Right renal cortex interstitium (tissue), 3 donors: ENCODE measurements around the gene RTBDN. TPM values are rescaled to one million over a fixed set of nuclear protein-coding genes. Genes with fewer than 3 reads are reported as not detected.

Experiments used
- DNase-seq, 3 donors: peaks; one replicate each; pipeline ENCODE4 v3.0.0-alpha.2; 2013; ENCODE audit warnings: low read depth in 3 of 3, low spot score in 2 of 3
- polyA plus RNA-seq, 3 donors: library from polyadenylated mRNA; unstranded; fragments of 120-200 nt; gene quantifications; one replicate each; pipeline ENCODE4 v1.2.1, GENCODE V29; 2013; ENCODE audit not compliant: insufficient read length in 3 of 3

The RTBDN gene
- polyA plus RNA-seq, 3 donors, result not detected

DNA sequence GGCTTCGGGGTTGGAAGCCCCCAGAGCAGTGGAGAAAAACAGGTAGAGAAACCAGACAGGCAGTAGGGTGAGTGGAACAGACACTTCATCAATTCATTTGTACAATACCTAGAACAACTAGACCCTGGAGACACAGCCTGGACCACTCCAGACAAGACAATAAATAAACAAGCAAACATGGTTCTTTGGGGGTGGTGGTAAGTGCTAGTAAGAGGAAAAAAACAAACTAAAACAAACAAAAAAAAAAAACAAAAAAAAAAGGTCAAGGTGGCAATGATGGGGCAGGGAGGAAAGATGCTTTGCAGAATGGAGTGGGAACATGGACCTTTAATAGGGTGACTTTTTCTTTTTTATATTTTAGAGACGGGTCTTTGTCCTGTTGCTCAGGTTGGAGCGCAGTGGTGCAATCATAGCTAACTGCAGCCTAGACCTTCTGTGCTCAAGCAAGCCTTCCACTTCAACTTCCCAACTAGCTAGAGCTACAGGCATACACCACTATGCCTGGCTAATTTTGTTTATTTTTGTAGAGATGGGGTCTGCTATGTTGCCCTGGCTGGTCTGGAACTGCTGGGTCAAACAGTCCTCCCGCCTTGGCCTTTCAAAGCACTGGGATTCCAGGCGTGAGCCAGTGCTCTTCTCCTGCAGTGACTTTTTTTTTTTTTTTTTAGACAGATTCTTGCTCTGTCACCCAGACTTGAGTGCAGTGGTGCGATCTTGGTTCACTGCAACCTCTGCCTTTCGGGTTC lies 40.0 kb downstream of the RTBDN start:
- DNase-seq, result no peak

DNA sequence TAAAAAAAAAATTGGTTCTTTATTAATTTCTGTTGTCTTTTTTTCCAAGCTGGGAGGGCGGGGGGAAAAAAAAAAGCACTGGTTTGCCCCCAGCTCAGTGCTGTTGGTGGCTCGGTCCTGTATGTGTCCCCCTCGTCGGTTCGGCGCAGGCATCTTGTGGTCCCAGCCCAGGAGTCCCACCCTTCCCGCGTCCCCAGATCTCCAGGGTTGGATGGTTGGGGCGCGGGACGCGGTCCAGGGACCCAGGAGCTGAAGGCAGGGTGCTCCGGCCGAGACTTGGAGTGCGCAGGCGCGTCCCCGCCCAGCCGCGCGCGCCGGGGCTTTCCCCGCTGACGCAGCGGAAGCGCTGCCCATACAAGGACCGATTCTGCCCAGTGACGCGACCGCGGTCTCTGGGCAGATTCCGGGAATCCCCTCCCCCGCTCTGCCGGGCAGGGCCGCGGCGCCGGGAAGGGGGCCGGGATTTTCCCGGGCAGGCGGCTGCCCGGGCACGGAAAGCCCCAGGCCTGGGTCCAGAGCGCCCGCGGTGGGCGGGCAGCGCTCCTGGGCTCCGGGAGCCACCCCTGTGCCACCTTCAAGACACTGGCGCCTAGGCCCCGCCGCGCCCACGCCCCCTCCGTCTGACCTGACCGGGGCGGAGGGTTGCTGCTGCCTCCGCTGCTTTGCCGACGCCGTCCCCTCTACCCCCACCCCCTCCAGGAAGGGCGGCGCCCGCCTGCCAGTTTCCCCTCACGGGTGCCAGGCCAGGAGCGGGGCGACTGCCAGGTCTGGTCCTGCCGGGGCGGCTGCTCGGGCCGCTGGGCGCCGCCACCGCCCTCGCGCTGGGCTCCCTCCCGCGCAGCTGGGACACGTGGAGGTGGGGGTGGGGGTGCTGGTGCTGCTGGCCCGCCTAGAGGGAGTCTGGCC lies 40.8 kb downstream of the RTBDN start:
- peak in 1 of 3 donors; percentile 88 for DNase-seq

- DNase-seq, result no peak
Observed at GRCh38 chr19:12792853-12793289, 41.5 kb downstream of the RTBDN start.

- DNase-seq, result no peak
Observed at GRCh38 chr19:12792051-12792852, 42.1 kb downstream of the RTBDN start.

GRCh38 chr19:12791345-12792050 lies 42.9 kb downstream of the RTBDN start, which contains the start of gene JUNB:
Gene JUNB (plus strand): TSS chr19:12791486. CDS start chr19:12791772, 286 bp downstream.
- peak in 1 of 3 donors; percentile 85 for DNase-seq

DNA sequence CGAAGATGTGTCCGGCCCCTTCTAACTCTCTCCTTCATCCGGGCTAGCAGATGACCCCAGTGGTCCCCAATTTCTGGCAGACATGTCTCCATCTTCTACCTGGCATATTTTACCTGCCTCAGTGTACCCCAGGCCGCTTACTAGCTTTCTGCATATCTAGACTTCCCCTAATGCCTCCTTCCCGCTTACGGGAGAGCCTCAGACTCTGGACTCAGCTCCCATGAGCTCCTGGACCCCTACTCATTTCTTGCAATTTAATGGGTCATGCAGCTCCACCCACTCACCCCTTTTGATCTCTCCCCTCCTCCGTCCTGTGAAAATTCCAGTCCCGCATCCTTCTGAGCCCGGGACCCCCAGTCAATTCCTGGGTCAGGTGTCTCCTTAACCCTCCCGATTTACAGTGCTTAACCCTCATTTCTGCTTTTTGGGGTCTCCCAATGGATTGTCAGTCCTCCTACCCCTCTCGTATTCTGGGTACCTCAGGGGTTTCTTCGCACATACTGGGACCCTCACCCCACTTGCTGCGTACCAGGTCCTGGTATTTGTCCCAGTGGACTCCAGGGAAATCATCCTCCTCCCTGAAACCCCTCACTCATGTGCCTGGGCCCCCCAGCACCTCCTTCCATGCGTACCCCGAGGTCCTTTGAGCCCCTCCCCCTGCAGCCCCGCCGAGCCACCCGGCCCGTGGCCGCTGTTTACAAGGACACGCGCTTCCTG lies 43.6 kb downstream of the RTBDN start:
- DNase-seq, result no peak

GRCh38 chr19:12789904-12790619 lies 44.3 kb downstream of the RTBDN start:
- peak in 1 of 3 donors; percentile 84 for DNase-seq

DNA sequence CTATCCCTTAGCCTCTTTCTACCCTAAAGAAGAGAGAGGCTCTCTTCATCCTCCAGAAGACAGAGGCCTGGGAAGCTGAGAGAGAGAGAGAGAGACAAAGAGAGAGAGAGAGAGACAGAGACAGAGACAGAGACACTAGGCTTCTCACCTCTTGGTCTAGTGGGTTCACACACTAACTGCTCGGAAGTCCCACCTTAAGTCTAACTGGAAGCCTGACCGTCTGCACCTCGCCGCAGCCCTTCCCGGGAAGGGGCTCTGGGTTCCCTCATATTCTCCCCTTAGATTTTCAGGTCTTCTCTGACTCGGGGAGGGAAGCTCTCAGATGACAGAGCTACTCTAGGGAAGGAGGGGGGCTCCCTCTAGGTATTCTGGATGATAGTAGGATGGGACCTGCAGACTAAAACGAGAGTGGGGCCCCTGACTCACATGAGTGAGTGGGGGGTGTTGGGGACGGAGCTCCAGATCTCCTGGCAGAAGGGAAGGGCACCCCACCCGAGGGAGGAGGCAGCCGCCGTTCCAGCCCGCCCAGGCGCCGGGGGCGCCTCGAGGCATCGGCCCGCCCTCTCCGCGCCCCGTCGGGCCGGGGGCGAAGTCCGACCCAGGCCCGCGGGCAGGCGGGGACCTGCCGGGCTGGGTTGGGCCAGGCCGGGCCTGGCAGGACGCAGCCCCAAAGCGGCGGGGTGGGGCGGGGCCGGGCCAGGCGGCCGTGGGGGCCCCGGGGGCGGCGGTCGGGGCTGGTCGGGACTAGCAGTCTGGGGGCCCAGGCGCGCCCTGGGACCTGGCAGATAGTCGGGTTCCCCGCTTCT lies 45.1 kb downstream of the RTBDN start:
- DNase-seq, result no peak

- no peak for DNase-seq
Observed at GRCh38 chr19:12788682-12789097, 45.7 kb downstream of the RTBDN start.

DNA sequence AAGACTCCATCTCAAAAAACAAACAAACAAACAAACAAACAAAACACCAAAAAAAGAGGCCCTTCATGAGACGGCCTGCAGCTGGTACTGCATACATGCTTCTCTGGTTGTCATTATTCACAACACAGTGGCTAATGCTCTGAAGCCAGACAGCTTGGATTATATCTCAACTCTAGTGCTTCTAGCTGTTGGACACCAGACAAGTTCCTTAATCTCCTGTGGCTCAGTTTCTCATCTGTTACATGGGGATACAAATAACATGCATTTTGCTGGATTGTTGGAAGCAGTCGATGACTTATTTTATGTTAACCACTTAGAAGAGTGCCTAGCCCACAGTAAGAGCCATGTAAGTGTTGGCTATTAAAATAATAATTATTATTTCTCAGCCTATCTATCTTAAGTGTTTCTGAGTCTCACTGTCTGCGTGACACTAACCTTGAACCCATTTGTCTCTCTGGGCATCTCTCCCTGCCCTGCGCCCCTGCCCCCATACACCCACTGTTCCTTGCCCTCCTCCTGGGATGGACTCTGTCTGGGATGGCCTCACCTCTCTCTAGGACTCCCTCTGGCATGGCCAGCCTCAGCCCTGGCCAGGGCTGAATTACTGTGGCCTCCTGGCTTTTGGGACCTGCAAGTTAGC lies 46.2 kb downstream of the RTBDN start:
- DNase-seq, result no peak

GRCh38 chr19:12787458-12787857 lies 46.9 kb downstream of the RTBDN start:
- no peak for DNase-seq

GRCh38 chr19:12786952-12787351 lies 47.4 kb downstream of the RTBDN start:
- DNase-seq, result no peak

GRCh38 chr19:12786141-12786870 lies 48.1 kb downstream of the RTBDN start:
- no peak for DNase-seq

DNA sequence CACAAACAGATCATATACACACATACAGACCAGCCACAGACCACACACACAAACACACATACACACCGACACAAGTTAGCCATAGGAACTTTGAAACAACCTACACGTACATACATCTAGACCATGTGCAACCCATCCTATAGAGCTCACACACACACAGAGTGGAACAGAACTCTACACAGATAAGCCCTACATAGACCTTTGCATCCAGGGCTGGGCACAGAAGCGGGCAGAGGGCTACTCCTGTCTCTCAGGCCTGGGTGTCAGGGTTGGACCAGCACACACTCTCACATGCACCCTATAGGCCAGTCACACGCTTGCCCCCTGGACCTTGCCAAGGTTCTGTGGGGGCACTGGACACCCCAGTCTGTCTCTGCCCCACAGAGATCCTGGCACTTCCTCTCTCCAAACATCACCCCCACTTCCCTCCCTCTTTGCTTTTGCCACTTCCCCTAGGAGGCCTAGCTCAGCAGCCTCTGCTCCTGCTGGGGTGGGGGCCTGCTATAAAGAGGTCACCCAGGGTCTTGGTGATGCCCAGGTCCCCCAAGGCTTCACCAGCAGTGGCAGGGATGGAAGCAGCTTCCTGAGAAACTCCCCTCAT lies 48.8 kb downstream of the RTBDN start:
- no peak for DNase-seq

GRCh38 chr19:12784871-12785430 lies 49.4 kb downstream of the RTBDN start:
- DNase-seq, result no peak

GRCh38 chr19:12784394-12784870 lies 49.9 kb downstream of the RTBDN start:
- no peak for DNase-seq
